GM12878 (cell line): ENCODE results near the gene RAD54L2. TPM values are rescaled to one million over a fixed set of nuclear protein-coding genes. Genes with fewer than 3 reads are reported as not detected.
"Not testable (repeated sequence)": the region's sequence is repeated elsewhere in the genome, so short reads cannot be mapped to it uniquely, and the experiment has no call there.

Experiments used
- ATAC-seq: fragments of 200-7000 bp; cut with Tn5 transposase; 3 replicates; pipeline ENCODE4 v1.9.1; 2020; ENCODE audit warnings: mild to moderate bottlenecking, moderate library complexity
- BruUV-seq: library from RNA; stranded (reverse); fragments of 400-500 nt; replicated peaks from 2 replicates; lab custom pipeline; 2021; lab: Mats Ljungman, UMichigan
- CTCF ChIA-PET: fragments of 300-600 bp; sonication (Branson Sonifier 250); formaldehyde crosslinking; extraction: SDS; loops from one replicate; lab custom pipeline; 2021; ENCODE audit warnings: inconsistent platforms; lab: Yijun Ruan, JAX
- POLR2A ChIA-PET: fragments of 350-600 bp; formaldehyde crosslinking; extraction: SDS; loops from one replicate; lab custom pipeline; 2021; ENCODE audit warnings: inconsistent platforms; lab: Charles Lee
- RAD21 ChIA-PET: fragments of 300-600 bp; sonication (Branson Sonifier 250); formaldehyde crosslinking; loops from one replicate; lab custom pipeline; 2023; ENCODE audit warnings: antibody characterized with exemption; ENCODE audit not compliant: unreplicated experiment; lab: Charles Lee
- SMC1A ChIA-PET: fragments of 300-600 bp; sonication (Branson Sonifier 250); formaldehyde crosslinking; loops from one replicate; lab custom pipeline; 2023; ENCODE audit not compliant: unreplicated experiment, uncharacterized antibody; lab: Charles Lee
- DNase-seq: peaks from one replicate; pipeline ENCODE4 v3.0.0-alpha.2; 2011; ENCODE audit warnings: low read depth, low spot score
- FAIRE-seq: peaks from 3 replicates; lab custom pipeline; 2011; peaks lifted over from hg19 to GRCh38; lab: Jason Lieb, UNC
- H2AFZ ChIP-seq: 2 replicates; pipeline ENCODE4 v1.6.0; 2011; ENCODE audit warnings: low read depth, low read length, control low read depth; ENCODE audit not compliant: control insufficient read depth
- H3K27ac ChIP-seq: 2 replicates; pipeline ENCODE4 v1.5.1; 2011; ENCODE audit warnings: control low read depth; ENCODE audit not compliant: control insufficient read depth, insufficient read depth
- H3K27me3 ChIP-seq, 2 experiments: replicated peaks in 1 of 2; 2 replicates each; pipeline versions ENCODE4 v1.6.0 to v1.6.1; 2011; ENCODE audit warnings: low read length in 1 of 2; ENCODE audit not compliant: control insufficient read depth in 2 of 2, insufficient read depth in 2 of 2
- H3K36me3 ChIP-seq, 2 experiments: 2 replicates each; pipeline ENCODE4 v1.5.1; 2011; ENCODE audit warnings: low read length in 1 of 2; ENCODE audit not compliant: control insufficient read depth in 2 of 2, insufficient read depth in 2 of 2
- H3K4me1 ChIP-seq: 2 replicates; pipeline ENCODE4 v1.6.1; 2011; ENCODE audit warnings: mild to moderate bottlenecking, low read length, moderate library complexity, mixed read lengths; ENCODE audit not compliant: control insufficient read depth, insufficient read depth
- H3K4me2 ChIP-seq: 2 replicates; pipeline ENCODE4 v1.6.0; 2011; ENCODE audit warnings: control low read depth; ENCODE audit not compliant: control insufficient read depth, insufficient read depth
- H3K4me3 ChIP-seq: fragments of 200-600 bp; sonication (generic); 2 replicates; pipeline ENCODE4 v1.5.1; 2016
- H3K79me2 ChIP-seq: 2 replicates; pipeline ENCODE4 v1.6.0; 2011; ENCODE audit warnings: low read length; ENCODE audit not compliant: control insufficient read depth, insufficient read depth
- H3K9ac ChIP-seq: 2 replicates; pipeline ENCODE4 v1.8.0; 2011; ENCODE audit warnings: low read length, control low read depth, mixed read lengths; ENCODE audit not compliant: control insufficient read depth, insufficient read depth
- H3K9me3 ChIP-seq: replicated peaks from 3 replicates; pipeline ENCODE4 v1.5.1; 2011; ENCODE audit warnings: mild to moderate bottlenecking, low read length; ENCODE audit not compliant: control insufficient read depth, insufficient read depth
- H4K20me1 ChIP-seq: 2 replicates; pipeline ENCODE4 v1.6.0; 2011; ENCODE audit not compliant: control insufficient read depth, insufficient read depth
- EGR1 ChIP-seq, 2 experiments: IDR thresholded peaks; 1 replicate in 1 of 2; 2 replicates in 1 of 2; pipeline ENCODE4 v1.6.1; 2011 to 2012; ENCODE audit warnings: low read depth in 2 of 2, low read length in 2 of 2, borderline replicate concordance in 1 of 2, mild to moderate bottlenecking in 1 of 2, moderate library complexity in 1 of 2
- WGBS: methylation state at CpG from one replicate; pipeline ENCODE4 v1.1.6; 2016; ENCODE audit warnings: low lambda C conversion rate; ENCODE audit not compliant: insufficient replicate concordance, insufficient coverage; ENCODE audit errors: missing lambda C conversion rate; 5-methylcytosine and 5-hydroxymethylcytosine counted together
- in situ Hi-C: fragments of 300-500 bp; cut with MboI; formaldehyde crosslinking; loops from 9 replicates; pipeline ENCODE4 v1.14.3; 2018; ENCODE audit warnings: mixed read lengths
- intact Hi-C: fragments of 100-400 bp; cut with micrococcal nuclease; formaldehyde crosslinking; loops from one replicate; pipeline ENCODE4 v1.14.2; 2022; ENCODE audit not compliant: unreplicated experiment
- polyA plus RNA-seq, 11 experiments: library from polyadenylated mRNA; depleted of rRNA in 4 of 11; unstranded in 6 of 11; stranded (reverse) in 5 of 11; fragments of >200 nt; fragmentation: Nextera tagmentation in 4 of 11; fragmentation: Illumina TruSeq in 1 of 11; extraction: Ambion mirVana in 4 of 11; extraction: Trizol in 1 of 11; gene quantifications; 1 replicate in 1 of 11; 2 replicates in 10 of 11; pipeline versions ENCODE4 v1.2.1 to v1.2.3, GENCODE V29; 2011 to 2016; ENCODE audit warnings: inconsistent platforms in 2 of 11, missing spikeins in 2 of 11, low read depth in 1 of 11
- total RNA-seq, 4 experiments: library from RNA; depleted of rRNA in 3 of 4; stranded (reverse); fragments of >200 nt in 3 of 4; fragmentation: Illumina TruSeq in 1 of 4; extraction: Trizol in 1 of 4; gene quantifications; 2 replicates each; pipeline versions ENCODE4 v1.2.1 to v1.2.3, GENCODE V29; 2013 to 2021
- TF ChIP-seq, protein P1 (sequence below): fragments of 450-650 bp; formaldehyde crosslinking; IDR thresholded peaks from 2 replicates; pipeline ENCODE4 v1.5.0; 2022; ENCODE audit warnings: mild to moderate bottlenecking, missing genetic modification characterization

The RAD54L2 gene
- total and polyA plus RNA-seq, 10 of the 15 experiments (the other 5 are each of a cell fraction or from before 2014, with no cell fraction given) = 2.2 to 23.8 (median 11.1) TPM

DNA sequence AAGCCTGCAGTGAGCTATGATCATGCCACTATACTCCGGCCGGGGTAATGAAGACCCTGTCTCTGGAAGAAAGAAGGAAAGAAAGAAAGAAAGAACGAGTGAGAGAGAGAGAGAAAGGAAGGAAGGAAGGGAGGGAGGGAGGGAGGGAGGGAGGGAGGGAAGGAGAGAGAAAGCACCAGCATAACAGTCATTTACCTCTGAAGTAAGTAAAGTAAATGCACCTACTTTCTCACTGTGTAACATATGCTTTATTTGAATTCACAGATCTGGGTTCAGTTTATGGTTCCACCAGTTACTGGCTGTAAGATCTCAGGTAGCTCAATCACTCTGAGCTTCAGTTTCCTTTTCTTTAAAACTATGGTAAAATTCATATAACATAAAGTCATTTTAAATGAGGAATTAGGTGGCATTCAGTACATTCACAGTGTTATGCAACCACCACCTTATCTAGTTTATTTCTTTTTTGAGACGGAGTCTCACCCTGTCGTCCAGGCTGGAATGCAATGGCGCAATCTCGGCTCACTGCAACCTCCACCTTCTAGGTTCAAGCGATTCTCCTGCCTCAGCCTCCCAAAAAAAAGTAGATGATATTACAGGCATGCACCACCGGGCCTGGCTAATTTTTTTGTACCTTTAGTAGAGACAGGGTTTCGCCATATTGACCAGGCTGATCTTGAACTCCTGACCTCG lies 16.1 kb upstream of the RAD54L2 start (continued):
- TF ChIP-seq, protein P1, sequence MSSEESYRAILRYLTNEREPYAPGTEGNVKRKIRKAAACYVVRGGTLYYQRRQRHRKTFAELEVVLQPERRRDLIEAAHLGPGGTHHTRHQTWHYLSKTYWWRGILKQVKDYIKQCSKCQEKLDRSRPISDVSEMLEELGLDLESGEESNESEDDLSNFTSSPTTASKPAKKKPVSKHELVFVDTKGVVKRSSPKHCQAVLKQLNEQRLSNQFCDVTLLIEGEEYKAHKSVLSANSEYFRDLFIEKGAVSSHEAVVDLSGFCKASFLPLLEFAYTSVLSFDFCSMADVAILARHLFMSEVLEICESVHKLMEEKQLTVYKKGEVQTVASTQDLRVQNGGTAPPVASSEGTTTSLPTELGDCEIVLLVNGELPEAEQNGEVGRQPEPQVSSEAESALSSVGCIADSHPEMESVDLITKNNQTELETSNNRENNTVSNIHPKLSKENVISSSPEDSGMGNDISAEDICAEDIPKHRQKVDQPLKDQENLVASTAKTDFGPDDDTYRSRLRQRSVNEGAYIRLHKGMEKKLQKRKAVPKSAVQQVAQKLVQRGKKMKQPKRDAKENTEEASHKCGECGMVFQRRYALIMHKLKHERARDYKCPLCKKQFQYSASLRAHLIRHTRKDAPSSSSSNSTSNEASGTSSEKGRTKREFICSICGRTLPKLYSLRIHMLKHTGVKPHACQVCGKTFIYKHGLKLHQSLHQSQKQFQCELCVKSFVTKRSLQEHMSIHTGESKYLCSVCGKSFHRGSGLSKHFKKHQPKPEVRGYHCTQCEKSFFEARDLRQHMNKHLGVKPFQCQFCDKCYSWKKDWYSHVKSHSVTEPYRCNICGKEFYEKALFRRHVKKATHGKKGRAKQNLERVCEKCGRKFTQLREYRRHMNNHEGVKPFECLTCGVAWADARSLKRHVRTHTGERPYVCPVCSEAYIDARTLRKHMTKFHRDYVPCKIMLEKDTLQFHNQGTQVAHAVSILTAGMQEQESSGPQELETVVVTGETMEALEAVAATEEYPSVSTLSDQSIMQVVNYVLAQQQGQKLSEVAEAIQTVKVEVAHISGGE (CRISPR knock-in tag) = no peak
- no peak for TF ChIP-seq EGR1 (IDR thresholded peaks at IDR 0.05; ENCODE audit: borderline replicate concordance in 1 of 2, low read depth in 2 of 2, low read length in 2 of 2)

DNA sequence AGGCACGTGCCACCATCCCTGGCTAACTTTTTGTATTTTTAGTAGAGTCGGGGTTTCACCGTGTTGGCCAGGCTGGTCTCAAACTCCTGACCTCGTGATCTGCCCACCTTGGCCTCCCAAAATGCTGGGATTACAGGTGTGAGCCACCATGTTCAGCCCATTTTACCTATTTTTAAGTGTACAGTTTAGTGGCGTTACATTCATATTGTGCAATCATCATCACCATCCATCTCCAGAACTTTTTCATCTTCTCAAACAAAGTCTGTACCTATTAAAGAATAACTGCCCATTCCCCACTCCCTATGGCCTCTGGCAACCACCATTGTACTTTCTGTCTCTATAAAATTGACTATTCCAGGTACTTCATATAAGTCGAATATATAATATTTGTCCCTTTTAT lies 13.6 kb upstream of the RAD54L2 start:
- H3K4me1 ChIP-seq, DNase-seq, H3K27me3 ChIP-seq, H3K79me2 ChIP-seq, in situ Hi-C loops, FAIRE-seq, H3K9me3 ChIP-seq, H2AFZ ChIP-seq, intact Hi-C loops, H3K9ac ChIP-seq, H4K20me1 ChIP-seq, H3K4me2 ChIP-seq, RAD21 ChIA-PET, H3K4me3 ChIP-seq, POLR2A ChIA-PET, H3K27ac ChIP-seq, BruUV-seq, H3K36me3 ChIP-seq, ATAC-seq: not testable (repeated sequence)
- SMC1A ChIA-PET = interaction anchor here (0.7 to 1.1 kb wide), 2 partner anchors 13 to 519 kb away, joined by 3 to 4 read pairs; no protein-coding TSS in a partner anchor
- 75% methylated on average over 6 of the region's 6 CpGs for WGBS
- CTCF ChIA-PET = interaction anchor here (1.9 kb wide), 1 partner anchor 9 kb away, joined by 4 read pairs; no protein-coding TSS in a partner anchor
